GM12801 (cell line): Measurements from ENCODE around the gene BTBD16.

Source experiments
- TF ChIP-seq, protein P1 (sequence below): IDR thresholded peaks from one replicate; pipeline ENCODE4 v1.5.1; 2011; ENCODE audit warnings: control low read depth; ENCODE audit not compliant: insufficient read length; ENCODE audit errors: extremely low read depth

Gene BTBD16

GRCh38 chr10:122303271-122304053 is 32.4 kb downstream of the BTBD16 start:
- TF ChIP-seq, protein P1, sequence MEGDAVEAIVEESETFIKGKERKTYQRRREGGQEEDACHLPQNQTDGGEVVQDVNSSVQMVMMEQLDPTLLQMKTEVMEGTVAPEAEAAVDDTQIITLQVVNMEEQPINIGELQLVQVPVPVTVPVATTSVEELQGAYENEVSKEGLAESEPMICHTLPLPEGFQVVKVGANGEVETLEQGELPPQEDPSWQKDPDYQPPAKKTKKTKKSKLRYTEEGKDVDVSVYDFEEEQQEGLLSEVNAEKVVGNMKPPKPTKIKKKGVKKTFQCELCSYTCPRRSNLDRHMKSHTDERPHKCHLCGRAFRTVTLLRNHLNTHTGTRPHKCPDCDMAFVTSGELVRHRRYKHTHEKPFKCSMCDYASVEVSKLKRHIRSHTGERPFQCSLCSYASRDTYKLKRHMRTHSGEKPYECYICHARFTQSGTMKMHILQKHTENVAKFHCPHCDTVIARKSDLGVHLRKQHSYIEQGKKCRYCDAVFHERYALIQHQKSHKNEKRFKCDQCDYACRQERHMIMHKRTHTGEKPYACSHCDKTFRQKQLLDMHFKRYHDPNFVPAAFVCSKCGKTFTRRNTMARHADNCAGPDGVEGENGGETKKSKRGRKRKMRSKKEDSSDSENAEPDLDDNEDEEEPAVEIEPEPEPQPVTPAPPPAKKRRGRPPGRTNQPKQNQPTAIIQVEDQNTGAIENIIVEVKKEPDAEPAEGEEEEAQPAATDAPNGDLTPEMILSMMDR = no peak

GRCh38 chr10:122304054-122304579 is 33.0 kb downstream of the BTBD16 start:
- TF ChIP-seq, protein P1 = no peak

DNA sequence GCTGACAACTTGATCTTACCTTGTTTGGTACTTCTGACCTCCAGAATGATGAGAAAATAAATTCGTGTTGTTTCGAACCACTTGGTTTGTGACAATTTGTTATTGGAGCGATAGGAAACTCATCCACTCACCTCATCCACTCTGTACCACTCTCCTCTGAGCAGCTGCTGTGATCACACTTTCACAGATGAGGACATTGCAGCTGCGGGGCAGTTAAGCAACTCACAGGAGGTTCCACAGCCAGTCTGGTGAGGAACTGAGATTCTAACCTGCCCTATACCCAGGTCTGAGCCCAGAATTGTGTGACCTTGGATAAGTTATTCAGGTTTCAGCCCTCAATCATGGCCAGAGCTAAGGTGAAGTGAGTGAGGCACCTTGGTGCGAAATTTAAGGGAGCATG is 35.2 kb downstream of the BTBD16 start:
- TF ChIP-seq, protein P1 = no peak

DNA sequence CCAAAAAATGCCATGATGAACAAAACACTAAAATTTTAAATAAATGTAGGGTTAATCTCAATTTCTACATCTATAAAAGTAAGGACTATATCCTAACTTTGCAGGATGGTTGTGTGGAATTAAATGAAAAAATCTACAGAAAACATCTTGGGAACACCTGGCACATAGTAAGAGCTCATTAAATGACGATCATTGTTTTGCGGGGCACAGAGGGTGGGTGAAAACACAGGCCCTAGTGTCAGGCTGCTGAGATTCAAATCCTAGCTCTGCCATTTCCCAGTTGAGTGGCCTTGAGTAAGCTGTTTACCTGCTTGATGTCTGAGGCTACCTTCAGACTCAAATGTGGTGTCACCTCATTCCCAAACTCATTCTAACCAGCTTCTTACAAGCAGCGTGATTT is 35.6 kb downstream of the BTBD16 start:
- TF ChIP-seq, protein P1 = no peak

DNA sequence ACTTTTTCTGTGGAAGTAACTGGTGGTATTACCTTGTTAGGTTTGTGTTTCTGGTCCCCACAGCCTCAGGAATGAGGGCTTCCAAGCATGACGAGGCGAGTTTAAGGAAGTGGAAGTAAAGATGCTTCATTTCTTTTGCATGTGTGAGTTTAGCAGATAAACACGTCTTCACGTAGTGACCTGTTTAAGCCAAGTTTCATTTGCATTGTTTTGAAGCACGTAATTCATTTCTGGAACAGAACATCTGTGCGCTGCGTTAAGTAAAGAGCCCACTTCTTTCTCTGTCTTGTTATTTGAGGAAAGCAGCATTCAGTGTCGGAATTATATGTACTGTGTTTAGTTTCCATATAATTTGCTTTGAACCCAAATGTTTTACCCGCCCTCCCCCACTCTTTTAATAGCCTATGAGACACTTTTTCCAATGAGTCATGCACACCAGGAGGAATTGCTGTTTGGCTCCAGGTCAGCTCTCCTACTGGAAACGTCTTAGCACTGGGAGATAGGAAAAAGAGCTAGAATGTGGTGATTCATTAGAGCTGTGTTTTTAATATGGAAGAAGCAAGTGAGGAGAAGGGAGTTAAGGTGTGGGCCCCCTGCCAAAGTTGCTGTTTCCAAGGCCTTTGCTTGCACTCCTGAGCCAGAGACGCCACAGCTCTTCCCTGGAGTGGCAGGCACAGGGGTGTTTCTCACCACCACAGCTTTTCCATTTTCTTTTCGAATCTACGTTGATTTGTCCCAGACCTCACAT is 36.7 kb downstream of the BTBD16 start:
- TF ChIP-seq, protein P1 = no peak

GRCh38 chr10:122308417-122309141 is 37.5 kb downstream of the BTBD16 start:
- TF ChIP-seq, protein P1 = no peak
